Subcutaneous adipose tissue (tissue), 4 donors: ENCODE results near the gene SPAG16. TPM values are rescaled to one million over a fixed set of nuclear protein-coding genes. Genes with fewer than 3 reads are reported as not detected.

ENCODE experiments used
- CTCF ChIP-seq: fragments of 450-650 bp; IDR thresholded peaks from one replicate; pipeline ENCODE4 v1.5.1; 2016; ENCODE audit warnings: low read depth, mild to moderate bottlenecking, control low read depth, antibody characterized with exemption, moderate library complexity
- total RNA-seq, 4 donors: library from RNA; depleted of rRNA; stranded (reverse); fragments of >200 nt; gene quantifications; one replicate each; pipeline ENCODE4 v1.1.0, GENCODE V29; 2016

The SPAG16 gene
- total RNA-seq, 4 donors from 2014 or later = 11.2 to 27.2 (median 18.2) TPM

- TF ChIP-seq CTCF = no peak
These were observed 1105.1 kb downstream of the SPAG16 start for GRCh38 chr2:214389334-214389733.

- TF ChIP-seq CTCF = no peak
These were observed 1109.5 kb downstream of the SPAG16 start for GRCh38 chr2:214393796-214394195.

DNA sequence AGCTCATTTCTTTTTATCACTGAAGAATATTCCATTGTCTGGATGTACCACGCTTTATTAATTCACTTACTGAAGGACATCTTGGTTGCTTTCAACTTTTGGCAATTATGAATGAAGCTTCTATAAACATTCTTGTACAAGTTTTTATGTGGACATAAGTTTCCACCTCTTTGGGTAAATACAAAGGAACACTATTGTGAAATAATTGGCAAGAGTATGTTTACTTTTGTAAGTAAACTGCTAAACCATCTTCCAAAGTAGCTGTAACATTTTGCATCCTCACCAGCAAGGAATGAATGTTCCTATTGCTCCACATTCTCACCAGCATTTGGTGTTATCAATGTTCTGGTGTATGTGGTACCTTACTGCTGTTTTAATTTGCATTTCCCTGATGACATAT, 1110.8 kb downstream of the SPAG16 start:
- TF ChIP-seq CTCF = no peak

- TF ChIP-seq CTCF = no peak
These were observed 1117.3 kb downstream of the SPAG16 start for GRCh38 chr2:214401580-214401979.

GRCh38 chr2:214410128-214410775, 1126.0 kb downstream of the SPAG16 start:
- TF ChIP-seq CTCF = no peak

- no peak for TF ChIP-seq CTCF
These were observed 1126.8 kb downstream of the SPAG16 start, which contains the start of gene VWC2L for GRCh38 chr2:214410918-214411554. TSS of gene VWC2L (plus strand) at chr2:214411054. CDS start at chr2:214414194, 3,140 bp downstream.

DNA sequence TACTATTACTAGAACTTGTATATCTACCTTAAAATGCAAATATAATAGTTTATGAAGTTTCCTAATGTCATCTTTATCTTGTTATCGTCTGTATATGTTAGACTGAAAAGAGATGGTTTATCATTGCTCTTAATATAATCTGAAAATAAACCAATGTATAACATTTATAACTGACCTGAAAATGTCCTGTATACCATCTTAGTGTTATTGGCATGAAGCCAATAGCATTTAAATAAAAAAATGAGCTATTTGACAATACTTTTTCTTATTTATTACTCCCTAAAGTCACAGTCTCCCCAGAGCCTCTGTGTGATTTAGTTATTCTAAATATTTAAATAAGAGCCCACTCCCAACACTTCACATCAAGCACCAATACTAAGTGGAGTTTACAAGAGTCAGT, 1128.4 kb downstream of the SPAG16 start:
- TF ChIP-seq CTCF = no peak
